ENCODE results near the gene SMYD3.

DNA sequence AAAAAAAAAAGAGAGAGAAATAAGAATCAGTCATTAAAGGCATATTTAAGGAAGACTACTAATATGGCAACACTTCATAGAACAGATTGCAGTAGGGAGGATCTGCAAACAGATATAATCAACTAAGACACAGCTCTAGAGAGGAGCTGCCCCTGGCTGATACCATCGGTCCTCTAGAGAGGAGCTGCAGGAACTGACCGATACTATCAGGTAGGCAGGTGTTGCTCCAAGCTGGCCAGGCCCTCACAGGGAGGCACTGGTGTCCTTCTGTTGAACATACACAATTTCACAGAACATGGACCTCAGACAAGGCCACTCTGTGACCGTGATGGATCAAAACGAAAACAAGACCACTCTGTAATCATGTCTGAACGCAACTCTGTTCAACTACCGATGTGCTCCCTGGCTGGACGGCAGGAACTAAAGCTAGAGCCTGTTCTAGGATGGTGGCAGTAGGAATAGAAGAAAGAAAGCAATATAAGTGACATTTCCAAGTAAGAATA is 15.5 kb downstream of the SMYD3 start:
- TF ChIP-seq RFX5 (IDR thresholded peaks at IDR 0.05; ENCODE audit: low read depth, low read length): no peak
- no peak for TF ChIP-seq CTCF (IDR thresholded peaks at IDR 0.05 in 2 of 3, conservative IDR thresholded peaks at IDR 0.05 in 1 of 3; ENCODE audit: control insufficient read depth in 2 of 3, extremely low read depth in 1 of 3, insufficient read depth in 1 of 3, low read depth in 3 of 3, low read length in 3 of 3)
